GM23338 (cell line): ENCODE data around the gene SSH2.

Experiments used
- CREB1 ChIP-seq: fragments of 250-450 bp; sonication (Bioruptor Pico); IDR thresholded peaks from 2 replicates; pipeline ENCODE4 v1.5.0; 2020; ENCODE audit warnings: low read depth, mild to moderate bottlenecking, moderate library complexity
- EZH2 ChIP-seq: fragments of 200-600 bp; sonication (generic); IDR thresholded peaks from one replicate; pipeline ENCODE4 v1.8.0; 2017; ENCODE audit warnings: antibody characterized with exemption, mild to moderate bottlenecking, low read depth; ENCODE audit not compliant: unreplicated experiment
- POLR2AphosphoS5 ChIP-seq: IDR thresholded peaks from 2 replicates; pipeline ENCODE4 v1.6.1; 2016; ENCODE audit warnings: antibody characterized with exemption, low read depth
- TF ChIP-seq, protein P1 (sequence below), 2 experiments: fragments of 200-600 bp in 1 of 2; sonication (generic) in 1 of 2; conservative IDR thresholded peaks; 2 replicates each; pipeline versions ENCODE4 v1.5.1 to v1.6.1; 2016 to 2017; ENCODE audit warnings: antibody characterized with exemption in 2 of 2, low read depth in 2 of 2, mild to moderate bottlenecking in 2 of 2, moderate library complexity in 1 of 2
- TF ChIP-seq, protein P2 (sequence below): IDR thresholded peaks from one replicate; pipeline ENCODE4 v1.6.1; 2018; ENCODE audit warnings: antibody characterized with exemption; ENCODE audit not compliant: unreplicated experiment

DNA sequence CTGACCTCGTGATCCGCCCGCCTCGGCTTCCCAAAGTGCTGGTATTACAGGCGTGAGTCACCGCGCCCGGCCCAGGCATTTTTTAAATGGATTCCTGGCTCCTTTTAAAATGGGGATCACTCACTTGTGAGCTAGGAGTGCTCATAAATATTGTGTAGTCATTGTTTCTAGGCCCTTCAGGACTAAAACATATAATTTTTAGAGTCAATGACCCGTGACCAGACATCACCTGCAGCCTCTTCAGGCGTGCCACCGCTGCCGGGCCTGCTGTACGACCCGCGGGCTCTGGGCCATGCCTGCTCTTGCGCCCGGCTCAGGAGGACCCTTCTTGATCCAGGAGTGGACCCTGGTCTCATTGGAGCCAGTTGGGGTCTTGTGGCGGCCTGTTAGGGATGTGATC is 42.2 kb upstream of the SSH2 start:
- TF ChIP-seq, protein P1, sequence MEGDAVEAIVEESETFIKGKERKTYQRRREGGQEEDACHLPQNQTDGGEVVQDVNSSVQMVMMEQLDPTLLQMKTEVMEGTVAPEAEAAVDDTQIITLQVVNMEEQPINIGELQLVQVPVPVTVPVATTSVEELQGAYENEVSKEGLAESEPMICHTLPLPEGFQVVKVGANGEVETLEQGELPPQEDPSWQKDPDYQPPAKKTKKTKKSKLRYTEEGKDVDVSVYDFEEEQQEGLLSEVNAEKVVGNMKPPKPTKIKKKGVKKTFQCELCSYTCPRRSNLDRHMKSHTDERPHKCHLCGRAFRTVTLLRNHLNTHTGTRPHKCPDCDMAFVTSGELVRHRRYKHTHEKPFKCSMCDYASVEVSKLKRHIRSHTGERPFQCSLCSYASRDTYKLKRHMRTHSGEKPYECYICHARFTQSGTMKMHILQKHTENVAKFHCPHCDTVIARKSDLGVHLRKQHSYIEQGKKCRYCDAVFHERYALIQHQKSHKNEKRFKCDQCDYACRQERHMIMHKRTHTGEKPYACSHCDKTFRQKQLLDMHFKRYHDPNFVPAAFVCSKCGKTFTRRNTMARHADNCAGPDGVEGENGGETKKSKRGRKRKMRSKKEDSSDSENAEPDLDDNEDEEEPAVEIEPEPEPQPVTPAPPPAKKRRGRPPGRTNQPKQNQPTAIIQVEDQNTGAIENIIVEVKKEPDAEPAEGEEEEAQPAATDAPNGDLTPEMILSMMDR (conservative IDR thresholded peaks at IDR 0.05; ENCODE audit: low read depth in 2 of 2), result no peak
- TF ChIP-seq POLR2AphosphoS5 (no peak), EZH2 (no peak), CREB1 (CRISPR knock-in tag) (no peak)
- TF ChIP-seq, protein P2, sequence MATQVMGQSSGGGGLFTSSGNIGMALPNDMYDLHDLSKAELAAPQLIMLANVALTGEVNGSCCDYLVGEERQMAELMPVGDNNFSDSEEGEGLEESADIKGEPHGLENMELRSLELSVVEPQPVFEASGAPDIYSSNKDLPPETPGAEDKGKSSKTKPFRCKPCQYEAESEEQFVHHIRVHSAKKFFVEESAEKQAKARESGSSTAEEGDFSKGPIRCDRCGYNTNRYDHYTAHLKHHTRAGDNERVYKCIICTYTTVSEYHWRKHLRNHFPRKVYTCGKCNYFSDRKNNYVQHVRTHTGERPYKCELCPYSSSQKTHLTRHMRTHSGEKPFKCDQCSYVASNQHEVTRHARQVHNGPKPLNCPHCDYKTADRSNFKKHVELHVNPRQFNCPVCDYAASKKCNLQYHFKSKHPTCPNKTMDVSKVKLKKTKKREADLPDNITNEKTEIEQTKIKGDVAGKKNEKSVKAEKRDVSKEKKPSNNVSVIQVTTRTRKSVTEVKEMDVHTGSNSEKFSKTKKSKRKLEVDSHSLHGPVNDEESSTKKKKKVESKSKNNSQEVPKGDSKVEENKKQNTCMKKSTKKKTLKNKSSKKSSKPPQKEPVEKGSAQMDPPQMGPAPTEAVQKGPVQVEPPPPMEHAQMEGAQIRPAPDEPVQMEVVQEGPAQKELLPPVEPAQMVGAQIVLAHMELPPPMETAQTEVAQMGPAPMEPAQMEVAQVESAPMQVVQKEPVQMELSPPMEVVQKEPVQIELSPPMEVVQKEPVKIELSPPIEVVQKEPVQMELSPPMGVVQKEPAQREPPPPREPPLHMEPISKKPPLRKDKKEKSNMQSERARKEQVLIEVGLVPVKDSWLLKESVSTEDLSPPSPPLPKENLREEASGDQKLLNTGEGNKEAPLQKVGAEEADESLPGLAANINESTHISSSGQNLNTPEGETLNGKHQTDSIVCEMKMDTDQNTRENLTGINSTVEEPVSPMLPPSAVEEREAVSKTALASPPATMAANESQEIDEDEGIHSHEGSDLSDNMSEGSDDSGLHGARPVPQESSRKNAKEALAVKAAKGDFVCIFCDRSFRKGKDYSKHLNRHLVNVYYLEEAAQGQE, result no peak
